Activated CD8-positive, alpha-beta memory T cell treated with anti-CD3 and anti-CD28 coated beads for 4 hours (primary cell): ENCODE measurements around the gene CPT1C.

Source experiments
- DNase-seq, 2 donors: peaks; one replicate each; pipeline ENCODE4 v3.0.0-alpha.2; 2020; ENCODE audit warnings: low read depth in 2 of 2

CPT1C gene

DNA sequence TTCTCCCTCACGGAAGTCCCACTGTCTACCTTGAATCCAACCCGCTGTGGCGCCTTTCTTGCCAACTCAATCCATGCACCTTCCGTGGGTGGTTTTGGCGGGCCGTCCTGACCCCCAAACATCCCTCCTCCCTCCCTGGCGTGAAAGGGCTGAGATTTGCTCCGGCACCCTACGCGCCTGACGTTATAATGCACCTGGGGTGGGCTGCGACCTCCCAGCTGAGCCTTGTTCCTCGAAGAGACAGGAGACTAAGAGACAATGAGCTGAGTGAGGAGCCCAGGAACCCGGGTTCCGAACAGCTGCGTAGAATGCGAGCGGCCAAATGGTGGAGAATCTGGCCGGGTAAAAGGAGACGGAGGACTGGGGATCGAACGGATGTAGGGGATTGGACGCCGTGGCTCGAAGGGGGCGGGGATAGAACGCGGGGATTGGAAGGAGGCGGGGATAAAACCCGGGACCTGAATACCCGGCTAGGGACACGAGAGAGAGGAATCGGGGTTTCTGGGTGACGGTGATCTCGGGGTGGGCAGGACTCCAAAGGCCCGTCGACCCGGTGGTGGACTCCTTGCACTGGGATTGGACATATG, at the start of gene CPT1C:
Gene CPT1C (plus strand): TSS at position 461 of the 587 bp plus-strand sequence. CDS start 1,137 bp downstream, outside the sequence.
- DNase-seq = no peak

DNA sequence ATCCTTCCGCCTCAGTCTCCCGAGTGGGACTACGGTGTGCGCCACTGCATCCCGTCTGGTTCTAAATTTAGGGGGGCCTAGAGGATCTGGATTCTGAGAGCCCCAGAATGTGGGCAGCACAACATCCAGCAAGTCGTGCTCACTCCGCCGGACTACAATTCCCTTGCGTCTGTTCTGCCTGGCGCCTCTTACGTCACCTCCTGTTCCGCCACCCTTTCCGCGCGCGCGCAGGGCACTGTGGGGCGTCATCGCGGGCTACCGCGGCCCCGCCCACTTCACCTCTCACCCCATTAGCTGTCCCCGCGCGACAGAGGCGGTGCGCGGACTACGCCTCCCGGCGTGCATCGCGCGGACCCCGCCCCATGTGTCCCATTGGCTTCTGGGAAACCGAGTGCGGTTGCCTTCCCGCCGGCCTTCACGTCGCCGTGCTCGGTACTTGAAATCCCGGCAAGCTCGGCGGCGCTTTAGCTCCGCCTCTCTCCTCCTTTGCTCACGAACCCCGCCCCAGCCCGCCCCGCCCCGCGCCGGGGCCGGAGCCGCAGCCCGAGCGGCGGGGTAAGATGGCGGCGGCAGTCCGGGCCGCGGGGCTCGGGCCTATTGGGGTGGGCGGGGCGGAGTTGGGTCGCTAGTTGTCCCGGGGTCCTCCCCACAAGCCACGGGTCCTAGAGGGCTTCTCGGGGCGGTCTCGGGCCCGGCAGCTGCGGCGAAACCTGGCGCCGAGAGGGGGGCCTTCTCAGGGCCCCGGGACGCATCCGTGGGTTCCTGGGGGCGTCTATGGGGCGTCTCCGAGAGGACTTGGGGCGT, 49.0 kb upstream of the CPT1C start, which contains the start of gene SCAF1:
Gene SCAF1 (plus strand): TSS at position 522 of the 804 bp plus-strand sequence. CDS start 2,818 bp downstream, outside the sequence.
- DNase-seq = peak; percentile 98

DNA sequence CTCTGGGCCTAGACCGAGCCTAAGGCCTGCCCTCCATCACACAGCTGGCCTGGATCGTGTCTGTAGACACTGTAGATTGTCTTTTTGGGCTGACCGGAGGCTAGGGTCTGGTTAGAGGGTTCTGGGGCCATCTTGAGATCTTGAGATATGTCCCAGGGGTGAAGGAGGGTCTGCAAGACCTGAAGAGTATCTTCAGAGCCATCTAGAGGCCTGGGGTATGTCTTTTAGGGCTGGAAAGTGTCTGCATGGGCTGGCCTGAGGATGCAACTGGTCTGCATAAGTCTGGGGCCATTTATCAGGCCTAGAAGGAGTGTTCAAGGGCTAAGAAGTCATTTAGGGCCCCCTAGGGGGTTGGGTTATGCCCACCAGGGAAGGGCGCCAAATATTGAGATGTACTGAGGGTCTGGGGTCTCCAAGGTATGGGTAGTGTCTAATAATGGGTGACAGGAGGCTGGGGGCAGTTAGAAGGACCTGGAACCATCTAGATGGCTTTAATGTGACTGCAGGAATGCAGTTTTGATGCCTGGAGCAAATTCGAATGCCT, 48.4 kb upstream of the CPT1C start:
- no peak for DNase-seq

GRCh38 chr19:49643466-49643865, 47.5 kb upstream of the CPT1C start:
- DNase-seq = no peak

DNA sequence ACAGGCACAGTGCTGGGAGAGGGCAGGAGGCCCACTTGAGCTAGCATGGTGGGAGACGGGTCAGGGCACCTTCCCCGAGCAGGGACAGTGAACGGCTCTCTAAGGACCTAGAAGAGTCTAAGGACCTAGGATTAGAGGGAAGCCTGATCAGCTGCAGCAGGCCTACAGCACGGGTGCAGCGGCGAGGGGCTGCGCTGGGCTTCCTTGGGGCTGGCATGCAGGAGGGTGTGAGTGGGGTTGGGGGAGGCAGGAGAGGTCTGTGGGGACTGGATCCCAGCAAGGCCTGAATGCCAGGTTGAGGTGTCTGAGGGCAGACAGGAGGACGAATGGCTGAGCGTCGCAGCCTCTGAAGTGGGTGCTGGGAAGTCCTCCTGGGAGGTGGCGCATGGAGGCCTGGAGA, 45.3 kb upstream of the CPT1C start:
- no peak for DNase-seq

DNA sequence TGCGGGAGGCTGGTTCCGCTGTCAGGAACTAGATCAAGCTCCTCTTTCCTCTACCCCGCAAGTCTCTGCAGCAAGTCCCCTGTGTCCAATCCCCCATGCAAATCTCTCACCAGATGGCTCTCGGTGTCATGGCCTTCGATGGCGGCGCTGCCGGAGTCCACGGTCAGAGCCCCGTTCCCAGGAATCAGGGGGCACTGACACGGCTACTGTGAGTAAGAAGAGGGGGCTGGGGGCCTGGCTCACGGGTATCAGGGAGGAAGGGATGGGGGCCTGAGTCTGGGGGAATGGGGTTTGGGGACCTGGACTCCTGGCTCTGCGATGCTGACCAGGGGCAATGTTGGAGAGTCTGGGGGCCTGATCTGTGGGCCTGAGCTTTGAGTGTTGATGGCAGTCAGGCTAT, 44.9 kb upstream of the CPT1C start:
- no peak for DNase-seq

DNA sequence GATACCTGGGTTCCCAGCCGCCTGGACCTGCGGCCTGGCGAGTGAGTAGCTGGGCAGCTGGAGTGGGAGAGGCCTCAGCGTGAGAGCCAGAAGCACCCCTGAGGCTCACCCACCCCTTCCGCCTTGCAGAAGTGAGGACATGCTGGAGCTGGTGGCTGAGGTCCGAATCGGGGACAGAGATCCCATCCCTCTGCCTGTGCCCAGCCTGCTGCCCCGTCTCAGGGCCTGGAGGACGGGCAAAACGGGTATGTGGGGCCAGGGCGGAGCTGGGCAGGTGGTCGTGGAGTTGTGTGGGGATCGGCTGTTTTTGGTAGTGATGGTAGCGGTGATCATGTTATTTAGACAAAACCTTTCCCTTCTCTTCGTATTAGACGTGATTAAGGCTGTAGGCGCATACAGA, 44.3 kb upstream of the CPT1C start:
- DNase-seq = no peak

DNA sequence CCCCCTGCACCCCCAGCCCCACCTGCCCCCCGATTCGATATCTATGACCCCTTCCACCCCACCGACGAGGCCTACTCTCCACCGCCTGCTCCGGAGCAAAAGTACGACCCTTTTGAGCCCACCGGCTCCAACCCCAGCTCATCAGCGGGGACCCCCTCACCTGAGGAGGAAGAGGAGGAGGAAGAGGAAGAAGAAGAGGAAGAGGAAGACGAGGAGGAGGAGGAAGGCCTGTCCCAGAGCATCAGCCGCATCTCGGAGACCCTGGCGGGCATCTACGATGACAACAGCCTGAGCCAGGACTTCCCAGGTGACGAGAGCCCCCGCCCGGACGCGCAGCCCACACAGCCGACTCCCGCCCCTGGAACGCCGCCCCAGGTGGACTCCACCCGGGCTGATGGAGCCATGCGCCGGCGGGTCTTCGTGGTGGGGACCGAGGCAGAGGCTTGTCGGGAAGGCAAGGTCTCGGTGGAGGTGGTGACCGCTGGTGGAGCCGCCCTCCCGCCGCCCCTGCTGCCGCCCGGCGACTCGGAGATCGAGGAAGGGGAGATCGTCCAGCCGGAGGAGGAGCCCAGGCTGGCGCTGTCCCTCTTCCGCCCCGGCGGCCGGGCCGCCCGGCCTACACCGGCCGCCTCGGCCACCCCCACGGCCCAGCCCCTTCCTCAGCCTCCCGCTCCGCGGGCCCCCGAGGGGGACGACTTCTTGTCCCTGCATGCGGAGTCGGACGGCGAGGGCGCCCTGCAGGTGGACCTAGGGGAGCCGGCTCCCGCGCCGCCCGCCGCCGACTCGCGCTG, 39.7 kb upstream of the CPT1C start:
- no peak for DNase-seq

- no peak for DNase-seq
Observed at GRCh38 chr19:49651820-49652550, 38.9 kb upstream of the CPT1C start.

DNA sequence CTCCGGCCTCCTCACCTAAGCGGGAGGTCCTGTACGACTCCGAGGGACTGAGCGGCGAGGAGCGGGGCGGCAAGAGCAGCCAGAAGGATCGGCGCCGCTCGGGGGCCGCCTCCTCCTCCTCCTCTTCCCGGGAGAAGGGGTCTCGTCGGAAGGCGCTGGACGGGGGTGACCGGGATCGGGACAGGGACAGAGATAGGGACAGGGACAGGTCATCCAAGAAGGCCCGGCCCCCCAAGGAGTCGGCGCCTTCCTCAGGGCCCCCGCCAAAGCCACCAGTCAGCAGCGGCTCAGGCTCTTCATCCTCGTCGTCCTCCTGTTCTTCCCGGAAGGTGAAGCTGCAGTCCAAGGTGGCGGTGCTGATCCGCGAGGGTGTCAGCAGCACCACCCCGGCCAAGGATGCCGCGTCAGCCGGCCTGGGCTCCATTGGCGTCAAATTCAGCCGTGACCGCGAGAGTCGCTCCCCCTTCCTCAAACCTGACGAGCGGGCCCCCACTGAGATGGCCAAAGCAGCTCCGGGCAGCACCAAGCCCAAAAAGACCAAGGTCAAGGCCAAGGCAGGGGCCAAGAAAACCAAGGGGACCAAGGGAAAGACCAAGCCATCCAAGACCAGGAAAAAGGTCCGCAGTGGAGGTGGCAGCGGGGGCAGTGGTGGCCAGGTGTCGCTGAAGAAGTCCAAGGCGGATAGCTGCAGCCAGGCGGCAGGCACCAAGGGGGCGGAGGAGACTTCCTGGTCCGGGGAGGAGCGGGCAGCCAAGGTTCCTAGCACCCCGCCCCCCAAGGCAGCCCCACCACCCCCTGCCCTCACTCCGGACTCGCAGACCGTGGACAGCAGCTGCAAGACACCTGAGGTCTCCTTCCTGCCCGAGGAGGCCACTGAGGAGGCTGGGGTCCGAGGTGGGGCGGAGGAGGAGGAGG, 38.1 kb upstream of the CPT1C start:
- no peak for DNase-seq

GRCh38 chr19:49653466-49653806, 37.5 kb upstream of the CPT1C start:
- no peak for DNase-seq

DNA sequence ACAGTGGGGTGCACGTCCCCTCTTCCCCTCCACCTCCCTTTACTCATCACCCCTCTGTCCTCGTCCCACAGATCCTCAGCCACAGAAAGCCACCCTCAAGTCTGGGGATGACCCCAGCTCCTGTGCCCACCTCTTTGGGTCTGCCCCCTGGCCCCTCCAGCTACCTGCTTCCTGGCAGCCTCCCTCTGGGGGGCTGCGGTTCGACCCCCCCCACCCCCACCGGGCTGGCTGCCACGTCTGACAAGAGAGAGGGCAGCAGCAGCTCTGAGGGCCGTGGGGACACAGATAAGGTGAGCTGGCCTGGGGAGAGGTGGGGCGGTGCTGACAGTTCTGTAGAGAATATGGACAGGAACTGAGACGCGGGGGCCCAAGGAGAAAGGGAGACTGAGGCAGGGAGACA, 36.3 kb upstream of the CPT1C start:
- no peak for DNase-seq

DNA sequence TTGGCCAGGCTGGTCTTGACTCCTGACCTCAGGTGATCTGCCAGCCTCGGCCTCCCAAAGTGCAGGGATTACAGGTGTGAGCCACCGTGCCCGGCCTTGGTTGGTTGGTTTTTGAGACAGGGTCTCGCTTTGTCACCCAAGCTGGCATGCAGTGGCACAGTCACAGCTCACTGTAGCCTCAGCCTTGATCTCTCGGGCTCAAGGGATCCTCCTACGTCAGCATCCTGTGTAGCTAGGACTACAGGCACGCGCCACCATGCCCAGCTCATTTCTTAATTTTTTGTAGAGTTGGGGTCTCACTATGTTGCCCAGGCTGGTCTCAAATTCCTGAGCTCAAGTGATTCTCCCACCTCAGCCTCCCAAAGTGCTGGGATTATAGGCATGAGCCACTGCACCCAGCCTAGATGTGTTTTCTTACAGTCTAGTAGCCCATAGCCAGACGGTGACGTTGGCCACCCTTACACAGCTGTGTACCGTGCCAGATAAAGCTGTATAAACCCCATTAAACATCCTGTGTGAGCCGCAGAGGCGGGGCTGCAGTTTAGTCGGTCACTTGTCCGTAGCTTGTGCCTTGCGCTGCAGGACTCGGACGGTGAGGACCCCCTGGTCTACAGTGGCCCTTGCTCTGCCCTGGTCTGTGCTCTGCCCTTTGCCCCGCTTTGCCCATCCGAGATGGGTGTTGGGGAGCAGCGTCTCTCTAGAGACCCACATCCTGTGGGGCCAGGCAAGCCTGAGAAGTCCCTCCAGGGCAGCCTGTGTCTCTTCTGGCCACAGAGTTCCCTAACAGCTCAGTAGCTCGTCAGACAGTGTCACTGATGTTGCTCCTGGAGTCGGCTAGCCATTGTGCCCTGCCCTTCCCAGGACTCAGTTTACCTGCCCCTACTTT, 35.1 kb upstream of the CPT1C start:
- DNase-seq = no peak

- DNase-seq = no peak
Observed at GRCh38 chr19:49656456-49657109, 34.3 kb upstream of the CPT1C start.

DNA sequence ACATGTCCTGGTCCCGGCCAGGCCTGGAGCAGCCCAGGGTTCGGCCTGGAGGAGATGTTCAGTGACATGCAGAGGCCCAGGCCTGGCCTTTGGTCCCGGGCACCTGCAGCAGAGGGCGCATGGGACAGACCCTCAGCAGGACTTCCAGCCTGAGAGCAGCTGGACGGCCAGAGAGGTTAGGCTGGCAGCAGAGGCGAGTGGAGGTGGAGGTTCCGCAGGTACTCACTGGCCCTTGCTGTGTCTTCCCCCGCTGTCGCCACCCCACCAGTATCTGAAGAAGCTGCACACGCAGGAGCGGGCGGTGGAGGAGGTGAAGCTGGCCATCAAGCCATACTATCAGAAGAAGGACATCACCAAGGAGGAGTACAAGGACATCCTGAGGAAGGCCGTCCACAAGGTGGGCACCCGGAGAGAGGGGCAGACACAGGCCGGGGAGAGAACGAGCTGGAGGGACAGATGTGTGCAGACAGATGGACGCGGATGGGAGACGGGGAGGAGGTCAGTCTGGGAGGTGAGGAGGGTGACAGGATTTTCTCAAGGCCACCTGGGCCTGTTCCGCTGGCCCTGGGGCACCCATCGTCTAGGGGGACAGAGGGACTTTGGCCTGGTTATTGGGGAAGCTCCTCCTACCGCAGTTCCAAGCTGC, 33.3 kb upstream of the CPT1C start:
- DNase-seq = no peak

GRCh38 chr19:49658139-49658517, 32.8 kb upstream of the CPT1C start:
- DNase-seq = no peak

GRCh38 chr19:49658566-49659442, 32.1 kb upstream of the CPT1C start:
- no peak for DNase-seq
